Left lung (tissue), 10 donors: ENCODE data around the gene AGBL1. TPM values are rescaled to one million over a fixed set of nuclear protein-coding genes. Genes with fewer than 3 reads are reported as not detected.

Experiments used
- ATAC-seq: fragments of 200-7000 bp; cut with Tn5 transposase; one replicate; pipeline ENCODE4 v1.9.1; 2020; ENCODE audit warnings: moderate library complexity
- DNase-seq, 4 donors: peaks; one replicate each; pipeline ENCODE4 v3.0.0-alpha.2; 2013 to 2020
- H3K27ac ChIP-seq, 2 donors: fragments of 200-600 bp; sonication (generic) in 1 of 2; one replicate each; pipeline versions ENCODE4 v1.5.0 to v1.8.0; 2020 to 2021
- H3K27me3 ChIP-seq, 2 donors: fragments of 200-600 bp; sonication (generic) in 1 of 2; one replicate each; pipeline versions ENCODE4 v1.5.0 to v1.8.0; 2020 to 2021
- H3K36me3 ChIP-seq, 2 donors: fragments of 200-600 bp; sonication (generic) in 1 of 2; one replicate each; pipeline versions ENCODE4 v1.5.0 to v1.8.0; 2020 to 2021
- H3K4me1 ChIP-seq, 2 donors: fragments of 200-600 bp; one replicate each; pipeline ENCODE4 v1.8.0; 2021
- H3K4me3 ChIP-seq, 2 donors: fragments of 200-600 bp; sonication (generic) in 1 of 2; one replicate each; pipeline versions ENCODE4 v1.5.0 to v1.8.0; 2020 to 2021; ENCODE audit warnings: mild to moderate bottlenecking in 1 of 2
- H3K9me3 ChIP-seq, 2 donors: fragments of 200-600 bp; sonication (generic) in 1 of 2; one replicate each; pipeline versions ENCODE4 v1.5.0 to v1.8.0; 2020 to 2021
- CTCF ChIP-seq, 2 donors: fragments of 200-600 bp; sonication (generic) in 1 of 2; IDR thresholded peaks; one replicate each; pipeline versions ENCODE4 v1.5.0 to v1.8.0; 2021; ENCODE audit warnings: antibody characterized with exemption in 2 of 2
- intact Hi-C, 2 donors: fragments of 100-400 bp; cut with DNase I; formaldehyde crosslinking; loops; one replicate each; pipeline versions ENCODE4 v1.11.2 to v1.14.2; 2022
- polyA plus RNA-seq, 6 donors: library from polyadenylated mRNA; unstranded; fragments of 120-200 nt; gene quantifications; one replicate each; pipeline ENCODE4 v1.2.1, GENCODE V29; 2013; ENCODE audit not compliant: insufficient read length in 6 of 6
- total RNA-seq, 2 donors: library from RNA; stranded (reverse); fragmentation: NEBNext Ultra II Directional; extraction: Animal tissue kit (Norgen Biotek cat#: 25700); gene quantifications; one replicate each; pipeline ENCODE4 v1.2.1, GENCODE V29; 2021
- donor health status: DM: no; HTN: yes; CAD: no.
- donor health status: DM: no; HTN: no; CAD: no.

Gene AGBL1
- total and polyA plus RNA-seq, 8 donors, result 0.01 to 3.3 (median 0.11) TPM; not detected in 1

- H3K9me3 ChIP-seq, result no peaks in the 10 kb centered on the region
These were observed 298.2 kb downstream of the AGBL1 start for GRCh38 chr15:86377914-86378313.

DNA sequence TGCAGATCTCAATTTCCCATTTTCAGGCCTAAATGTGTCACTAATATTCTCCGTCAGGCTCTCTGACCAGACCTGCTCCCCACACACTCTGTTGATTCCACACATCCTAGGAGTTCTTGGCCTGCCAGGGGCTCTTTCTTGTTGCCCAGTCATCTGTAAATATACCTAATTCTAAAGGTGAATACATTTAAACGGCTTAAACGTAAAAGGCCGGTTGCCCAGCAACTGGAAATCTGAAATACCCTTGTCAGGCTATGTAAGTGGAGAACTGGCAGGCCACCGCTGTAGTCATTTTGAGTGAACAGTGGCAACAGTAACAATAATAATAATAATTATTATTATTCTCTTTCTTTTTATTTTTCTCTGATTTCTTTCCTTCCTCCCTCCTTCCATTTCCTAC is 302.7 kb downstream of the AGBL1 start:
- no peaks in the 10 kb centered on the region for H3K9me3 ChIP-seq
- no peak overlapping the region for H3K27ac ChIP-seq
- H3K4me3 ChIP-seq, result no peak overlapping the region
- no peaks in the 10 kb centered on the region for H3K36me3 ChIP-seq
- intact Hi-C loops, result no loop called here
- ATAC-seq (no peak), DNase-seq (no peak)
- no peaks in the 10 kb centered on the region for H3K27me3 ChIP-seq
- H3K4me1 ChIP-seq, result no peaks in the 10 kb centered on the region
- no peak for TF ChIP-seq CTCF (IDR thresholded peaks at IDR 0.05)

More at GRCh38 chr15:86377914-86378313, 298.2 kb downstream of the AGBL1 start:
- H3K27me3 ChIP-seq, result no peaks in the 10 kb centered on the region
- no peak for ATAC-seq
- H3K4me1 ChIP-seq, result no peaks in the 10 kb centered on the region
- TF ChIP-seq CTCF (IDR thresholded peaks at IDR 0.05), result no peak
- H3K27ac ChIP-seq, result no peak overlapping the region
- H3K36me3 ChIP-seq, result no peaks in the 10 kb centered on the region
- no peak overlapping the region for H3K4me3 ChIP-seq
- intact Hi-C loops, result no loop called here
- no peak for DNase-seq

DNA sequence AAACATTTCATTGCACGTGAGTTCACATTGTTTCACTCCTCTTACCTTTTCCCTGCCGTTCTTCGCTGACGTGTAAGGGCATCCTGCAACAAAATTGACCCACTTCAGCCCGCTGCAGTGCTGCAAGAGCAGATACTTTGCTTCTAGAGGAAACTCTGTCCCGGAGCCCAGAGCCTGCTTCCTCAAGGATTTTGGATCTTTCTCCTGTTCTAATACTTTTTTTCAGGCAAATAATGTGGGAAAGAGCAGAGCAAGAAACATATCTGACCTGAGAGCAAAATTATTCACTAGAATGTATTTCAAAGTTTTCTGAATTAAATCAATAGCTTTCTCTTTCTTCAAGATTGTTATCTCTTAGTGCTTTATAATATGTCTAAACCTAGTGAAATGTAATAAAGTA is 303.9 kb downstream of the AGBL1 start:
- Histone ChIP-seq H3K9me3 (no peaks in the 10 kb centered on the region), H3K27ac (no peak overlapping the region), H3K36me3 (no peaks in the 10 kb centered on the region), H3K4me3 (no peak overlapping the region), H3K27me3 (no peaks in the 10 kb centered on the region), H3K4me1 (no peaks in the 10 kb centered on the region)
- intact Hi-C loops, result no loop called here
- ATAC-seq (no peak), DNase-seq (no peak)
- no peak for TF ChIP-seq CTCF (IDR thresholded peaks at IDR 0.05)

GRCh38 chr15:86384186-86384585 is 304.5 kb downstream of the AGBL1 start:
- TF ChIP-seq CTCF (IDR thresholded peaks at IDR 0.05), result no peak
- Histone ChIP-seq H3K27ac (no peak overlapping the region), H3K4me1 (no peaks in the 10 kb centered on the region), H3K9me3 (no peaks in the 10 kb centered on the region), H3K36me3 (no peaks in the 10 kb centered on the region), H3K27me3 (no peaks in the 10 kb centered on the region), H3K4me3 (no peak overlapping the region)
- DNase-seq (no peak), ATAC-seq (no peak)
- intact Hi-C loops, result no loop called here

GRCh38 chr15:86392296-86392695 is 312.6 kb downstream of the AGBL1 start:
- TF ChIP-seq CTCF (IDR thresholded peaks at IDR 0.05), result no peak
- no peak overlapping the region for H3K27ac ChIP-seq
- H3K36me3 ChIP-seq, result no peaks in the 10 kb centered on the region
- no peaks in the 10 kb centered on the region for H3K4me1 ChIP-seq
- DNase-seq, result no peak
- H3K9me3 ChIP-seq, result no peaks in the 10 kb centered on the region
- no peak for ATAC-seq
- H3K27me3 ChIP-seq, result no peaks in the 10 kb centered on the region
- intact Hi-C loops, result no loop called here
- no peak overlapping the region for H3K4me3 ChIP-seq
